ENCODE measurements around the gene A1CF.
"Not testable (repeated sequence)": the region's sequence is repeated elsewhere in the genome, so short reads cannot be mapped to it uniquely, and the experiment has no call there.

The A1CF gene, protein sequence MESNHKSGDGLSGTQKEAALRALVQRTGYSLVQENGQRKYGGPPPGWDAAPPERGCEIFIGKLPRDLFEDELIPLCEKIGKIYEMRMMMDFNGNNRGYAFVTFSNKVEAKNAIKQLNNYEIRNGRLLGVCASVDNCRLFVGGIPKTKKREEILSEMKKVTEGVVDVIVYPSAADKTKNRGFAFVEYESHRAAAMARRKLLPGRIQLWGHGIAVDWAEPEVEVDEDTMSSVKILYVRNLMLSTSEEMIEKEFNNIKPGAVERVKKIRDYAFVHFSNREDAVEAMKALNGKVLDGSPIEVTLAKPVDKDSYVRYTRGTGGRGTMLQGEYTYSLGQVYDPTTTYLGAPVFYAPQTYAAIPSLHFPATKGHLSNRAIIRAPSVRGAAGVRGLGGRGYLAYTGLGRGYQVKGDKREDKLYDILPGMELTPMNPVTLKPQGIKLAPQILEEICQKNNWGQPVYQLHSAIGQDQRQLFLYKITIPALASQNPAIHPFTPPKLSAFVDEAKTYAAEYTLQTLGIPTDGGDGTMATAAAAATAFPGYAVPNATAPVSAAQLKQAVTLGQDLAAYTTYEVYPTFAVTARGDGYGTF

DNA sequence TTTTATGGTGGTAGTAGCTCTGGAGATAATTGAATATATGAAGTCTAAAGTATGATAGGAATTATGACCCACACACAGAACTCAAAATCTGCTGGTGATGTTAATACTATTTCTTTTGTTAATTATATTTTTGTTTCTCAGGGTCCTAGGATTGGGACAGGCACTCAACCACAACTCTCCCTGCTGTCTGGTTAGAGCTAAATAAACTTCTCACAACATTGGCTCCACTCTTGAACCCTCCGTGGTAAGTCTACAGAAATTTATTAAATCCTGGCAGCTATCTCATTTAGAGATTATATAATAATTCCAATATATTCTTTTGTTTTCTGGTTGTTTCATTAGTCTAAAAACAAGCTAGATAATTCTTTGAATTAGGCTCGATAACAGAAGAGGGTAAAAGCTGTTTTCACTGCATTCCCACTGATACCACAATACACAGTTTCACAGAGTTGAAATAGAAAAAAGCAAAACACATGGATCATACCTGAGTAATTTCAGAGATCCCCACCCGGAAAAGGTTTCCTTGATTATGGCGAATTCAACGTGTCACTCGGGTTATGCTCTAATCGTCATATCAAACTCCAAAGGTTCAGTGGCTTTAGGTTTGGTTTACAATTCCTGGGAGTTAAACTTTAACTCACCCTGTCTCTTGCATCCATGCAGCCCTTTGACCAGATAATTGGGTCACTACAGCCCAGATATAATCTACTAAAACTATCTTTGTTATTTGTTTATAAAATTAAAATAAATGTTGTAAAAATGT is at the start of gene A1CF:
TSS of gene A1CF (minus strand) at position 531 of the 763 bp plus-strand sequence. CDS start 25,687 bp downstream, outside the sequence.
- Mint-ChIP-seq H3K27ac (no peak within 1 kb of the TSS), H3K27me3 (peaks cover 6% of the 10 kb centered on the region), H3K4me1 (no peaks in the 10 kb centered on the region), H3K4me3 (no peak within 1 kb of the TSS), H3K36me3 (ENCODE audit: low read depth) (no peaks in the 10 kb centered on the region), H3K9me3 (no peaks in the 10 kb centered on the region)
- DNase-seq (no peak), ATAC-seq (no peak)

DNA sequence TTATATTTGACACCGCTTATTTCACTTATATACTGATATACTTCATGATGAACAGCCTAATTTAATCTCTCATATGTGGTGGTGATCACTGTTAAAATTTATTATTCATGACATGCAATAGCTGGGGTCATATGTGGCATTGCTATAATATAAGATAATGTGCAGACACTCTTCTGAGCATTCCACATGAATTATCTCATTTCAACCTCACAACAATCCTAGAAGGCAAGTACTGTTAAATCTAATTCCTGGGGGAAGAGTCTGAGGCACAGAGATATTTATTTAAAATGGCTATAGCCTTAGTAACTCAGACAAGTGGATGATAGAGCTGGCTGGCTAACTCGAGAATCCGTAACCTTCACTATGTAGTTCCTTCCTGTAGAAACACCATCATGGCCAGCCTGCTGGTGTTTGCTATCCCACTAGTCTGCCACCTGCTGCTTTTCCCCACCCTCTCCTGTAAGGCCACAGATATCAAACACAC is 46.6 kb upstream of the A1CF start:
- peaks cover 7% of the 10 kb centered on the region for H3K27me3 Mint-ChIP-seq
- no peak for ATAC-seq
- no peak overlapping the region for H3K4me3 Mint-ChIP-seq

DNA sequence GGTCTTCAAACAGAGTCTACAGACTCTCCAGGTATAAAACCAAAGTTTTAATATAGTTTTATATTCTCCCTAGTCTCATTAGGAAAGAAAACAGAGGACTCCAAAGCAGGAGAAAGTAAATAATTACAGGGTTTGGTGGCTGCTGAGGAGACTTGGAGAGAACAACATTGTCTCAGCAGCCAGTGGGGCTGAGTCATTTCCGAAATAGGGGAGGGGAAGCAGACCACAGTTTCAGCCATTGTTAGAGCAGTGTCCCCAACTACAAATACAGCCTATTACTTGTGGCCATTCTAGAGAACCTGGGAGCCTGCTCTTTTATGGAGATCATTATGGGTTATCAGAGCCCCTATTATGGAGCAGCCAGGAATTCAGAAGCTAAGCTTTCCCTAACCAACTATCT is 44.2 kb upstream of the A1CF start:
- Mint-ChIP-seq H3K4me3 (no peak overlapping the region), H3K9me3 (no peaks in the 10 kb centered on the region), H3K27ac (no peak overlapping the region), H3K4me1 (no peaks in the 10 kb centered on the region), H3K36me3 (ENCODE audit: low read depth) (no peaks in the 10 kb centered on the region), H3K27me3 (peaks cover 7% of the 10 kb centered on the region)
- DNase-seq (no peak), ATAC-seq (no peak)

More for the DNA sequence above, 46.6 kb upstream of the A1CF start:
- Mint-ChIP-seq H3K36me3 (ENCODE audit: low read depth) (no peaks in the 10 kb centered on the region), H3K27ac (no peak overlapping the region), H3K9me3 (no peaks in the 10 kb centered on the region), H3K4me1 (no peaks in the 10 kb centered on the region)
- DNase-seq: no peak

DNA sequence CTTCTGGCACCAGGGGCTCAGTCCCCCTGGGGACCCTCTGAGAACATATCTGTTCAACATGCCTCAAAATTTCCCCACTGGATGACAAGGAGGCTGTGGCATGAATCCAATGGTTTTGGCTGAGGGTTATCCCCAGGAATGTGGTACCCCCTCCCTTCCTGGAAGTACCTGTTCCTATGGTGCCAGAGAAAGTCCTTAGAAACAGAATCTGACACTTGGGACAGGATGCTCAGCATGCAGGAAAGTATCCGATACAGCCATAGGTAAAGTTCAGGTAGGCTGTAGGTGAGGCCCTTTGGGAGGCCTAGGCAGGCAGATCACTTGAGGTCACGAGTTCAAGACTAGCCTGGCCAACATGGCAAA is 42.7 kb upstream of the A1CF start:
- no peak for ATAC-seq

DNA sequence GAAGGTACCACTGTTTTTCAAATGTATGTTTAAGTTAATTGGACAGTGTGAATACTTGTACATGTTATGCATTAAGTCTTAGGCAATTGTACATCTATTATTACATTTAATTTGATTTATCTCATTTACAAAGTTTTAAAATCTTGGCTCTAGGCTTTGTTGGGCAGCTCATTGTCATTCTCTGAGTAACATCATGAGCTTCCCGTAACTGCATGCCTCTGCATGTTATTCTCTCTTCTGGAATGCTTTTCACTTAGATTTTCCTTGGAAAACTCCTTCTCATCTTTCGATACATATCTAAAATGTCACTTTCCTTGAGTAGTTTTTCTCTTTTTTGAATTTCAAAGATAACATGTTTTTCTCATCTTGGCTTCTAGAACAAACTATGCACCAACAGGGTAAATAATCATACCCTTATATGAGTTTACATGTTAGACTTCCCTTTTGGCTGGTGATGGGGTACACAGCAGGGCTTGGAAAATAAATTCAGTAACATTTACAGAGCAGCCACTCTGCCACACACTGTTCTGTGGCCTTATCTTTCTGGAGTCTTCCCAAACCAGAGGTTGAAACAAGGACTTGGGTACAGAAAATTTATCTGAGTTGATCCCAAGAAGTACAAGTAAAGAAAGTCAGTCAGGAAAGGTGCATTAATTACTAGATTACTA is 42.2 kb upstream of the A1CF start:
- H3K9me3 Mint-ChIP-seq: peaks cover 8% of the 10 kb centered on the region
- H3K27ac Mint-ChIP-seq: no peak overlapping the region
- ATAC-seq (no peak), DNase-seq (no peak)
- peaks cover 1% of the 10 kb centered on the region for H3K36me3 Mint-ChIP-seq (ENCODE audit: low read depth)
- H3K4me1 Mint-ChIP-seq: no peaks in the 10 kb centered on the region
- peaks cover 9% of the 10 kb centered on the region for H3K27me3 Mint-ChIP-seq
- no peak overlapping the region for H3K4me3 Mint-ChIP-seq

More for the DNA sequence above, 42.7 kb upstream of the A1CF start:
- no peak overlapping the region for H3K4me3 Mint-ChIP-seq
- H3K36me3 Mint-ChIP-seq (ENCODE audit: low read depth): peaks cover 1% of the 10 kb centered on the region
- H3K9me3 Mint-ChIP-seq: peaks cover 6% of the 10 kb centered on the region
- no peak for DNase-seq
- H3K27me3 Mint-ChIP-seq: peaks cover 9% of the 10 kb centered on the region
- no peak overlapping the region for H3K27ac Mint-ChIP-seq
- no peaks in the 10 kb centered on the region for H3K4me1 Mint-ChIP-seq

DNA sequence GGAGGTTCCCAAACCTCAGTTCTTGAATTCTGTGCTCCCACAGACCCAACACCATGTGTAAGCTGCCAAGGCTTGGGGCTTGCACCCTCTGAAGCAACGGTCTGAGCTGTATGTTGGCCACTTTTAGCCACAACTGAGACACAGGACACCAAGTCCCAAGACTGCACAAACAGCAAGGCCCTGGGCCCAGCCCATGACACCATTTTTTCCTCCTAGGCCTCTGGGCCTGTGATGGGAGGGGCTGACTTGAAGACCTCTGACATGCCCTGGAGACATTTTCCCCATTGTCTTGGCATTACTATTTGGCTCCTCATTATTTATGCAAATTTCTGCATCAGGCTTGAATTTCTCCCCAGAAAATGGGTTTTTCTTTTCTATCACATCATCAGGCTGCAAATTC is 38.0 kb upstream of the A1CF start:
- not testable (repeated sequence) for DNase-seq; H3K4me1 Mint-ChIP-seq; H3K27me3 Mint-ChIP-seq; H3K27ac Mint-ChIP-seq; ATAC-seq; H3K4me3 Mint-ChIP-seq; H3K36me3 Mint-ChIP-seq (ENCODE audit: low read depth)
- peaks cover 15% of the 10 kb centered on the region for H3K9me3 Mint-ChIP-seq

DNA sequence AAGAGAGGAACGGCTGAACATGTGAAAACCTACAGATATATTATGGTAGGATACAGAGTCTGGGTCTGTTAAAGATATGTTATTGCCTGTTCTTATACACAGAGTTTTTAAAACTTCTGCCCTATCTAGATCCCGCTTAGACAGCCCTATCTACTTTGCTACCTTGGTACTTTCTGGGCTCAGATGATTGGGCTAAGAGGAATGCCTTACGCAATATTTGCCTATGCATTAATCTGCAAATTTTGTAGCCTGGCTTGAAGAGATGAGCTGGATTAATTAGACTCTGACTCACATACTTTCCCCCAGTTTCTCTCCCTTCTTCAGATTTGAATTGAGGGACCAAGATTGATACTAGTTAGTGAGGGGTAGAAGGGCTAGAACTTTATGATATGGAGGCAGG is 33.6 kb upstream of the A1CF start:
- Mint-ChIP-seq H3K4me3 (no peak overlapping the region), H3K36me3 (ENCODE audit: low read depth) (peaks cover 1% of the 10 kb centered on the region), H3K27ac (no peak overlapping the region), H3K27me3 (peaks cover 2% of the 10 kb centered on the region), H3K4me1 (no peaks in the 10 kb centered on the region), H3K9me3 (peaks cover 12% of the 10 kb centered on the region)
- DNase-seq: no peak
- no peak for ATAC-seq

DNA sequence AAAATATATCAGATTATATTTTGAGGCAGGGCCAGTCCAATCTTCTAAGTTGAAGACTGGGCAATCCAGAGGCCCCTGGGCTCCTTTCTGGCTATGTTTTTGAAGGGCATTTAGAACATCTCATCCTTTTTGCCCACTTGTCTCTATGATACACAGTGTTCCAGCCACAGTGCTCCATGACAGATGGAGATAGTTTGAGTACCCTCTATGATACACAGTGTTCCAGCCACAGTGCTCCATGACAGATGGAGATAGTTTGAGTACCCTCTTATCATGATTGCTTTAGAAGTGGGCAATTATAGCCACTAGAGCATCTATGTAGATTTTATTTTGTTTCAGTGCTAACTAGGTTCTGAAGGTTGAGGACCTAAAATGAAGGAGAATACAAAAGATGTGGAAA is 33.1 kb upstream of the A1CF start:
- no peaks in the 10 kb centered on the region for H3K36me3 Mint-ChIP-seq (ENCODE audit: low read depth)
- no peak for ATAC-seq
- H3K4me3 Mint-ChIP-seq: no peak overlapping the region
- H3K27ac Mint-ChIP-seq: no peak overlapping the region
- no peaks in the 10 kb centered on the region for H3K27me3 Mint-ChIP-seq
- no peak for DNase-seq
- H3K4me1 Mint-ChIP-seq: no peaks in the 10 kb centered on the region
- H3K9me3 Mint-ChIP-seq: peaks cover 9% of the 10 kb centered on the region

DNA sequence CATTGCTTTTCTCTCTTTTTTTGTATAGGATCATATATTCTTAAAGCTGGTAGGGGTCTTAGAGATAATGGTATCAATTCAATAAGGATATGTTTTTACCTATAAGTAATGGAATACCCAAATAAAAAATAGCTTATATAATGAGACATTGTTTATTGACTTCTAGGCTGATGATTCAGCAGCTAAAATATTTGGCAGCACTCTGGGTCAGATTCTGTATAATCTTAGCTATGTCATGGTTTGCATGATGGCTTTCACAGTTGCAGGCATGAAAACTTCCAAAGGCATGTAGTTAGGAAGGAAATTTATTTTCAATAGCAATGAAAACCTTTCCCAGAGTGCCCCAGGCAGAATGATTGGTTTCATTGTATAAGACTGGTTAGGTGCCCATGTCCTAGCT is 32.1 kb upstream of the A1CF start:
- no peaks in the 10 kb centered on the region for H3K4me1 Mint-ChIP-seq
- no peak overlapping the region for H3K27ac Mint-ChIP-seq
- no peaks in the 10 kb centered on the region for H3K27me3 Mint-ChIP-seq
- H3K4me3 Mint-ChIP-seq: no peak overlapping the region
- no peak for ATAC-seq
- no peaks in the 10 kb centered on the region for H3K36me3 Mint-ChIP-seq (ENCODE audit: low read depth)
- no peak for DNase-seq
- peaks cover 6% of the 10 kb centered on the region for H3K9me3 Mint-ChIP-seq

DNA sequence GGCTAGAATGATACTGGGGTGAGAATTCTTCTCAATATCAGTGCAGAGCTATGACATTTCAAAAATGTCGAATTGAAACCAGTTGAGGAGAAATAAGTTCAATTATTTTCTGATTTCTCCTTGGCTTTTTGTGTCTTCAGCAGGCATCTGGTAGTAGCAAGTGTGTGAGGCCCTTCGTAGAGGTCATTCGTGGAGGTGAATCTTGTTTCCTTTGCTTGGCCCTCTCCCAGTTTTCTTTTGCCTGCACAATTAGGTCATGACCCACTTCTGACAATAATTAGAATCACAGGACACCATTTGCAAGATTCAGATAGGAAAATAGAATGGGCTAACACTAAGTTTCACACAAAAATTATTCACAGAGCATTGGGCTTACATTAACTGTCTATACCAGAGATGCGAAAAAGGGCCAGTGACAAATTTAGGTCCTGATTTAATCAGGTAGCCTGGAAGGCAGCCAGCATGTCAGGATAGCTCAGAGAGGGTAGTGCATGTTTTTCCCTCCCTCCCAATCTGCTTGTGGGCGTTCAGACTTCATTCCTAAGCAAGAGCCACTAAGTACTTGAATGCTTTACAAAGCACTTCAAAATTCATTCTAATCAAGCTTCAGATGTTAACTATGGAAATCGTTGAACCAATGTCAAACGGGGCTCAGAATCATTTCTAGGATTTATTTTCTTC is 24.0 kb upstream of the A1CF start:
- no peak for ATAC-seq

DNA sequence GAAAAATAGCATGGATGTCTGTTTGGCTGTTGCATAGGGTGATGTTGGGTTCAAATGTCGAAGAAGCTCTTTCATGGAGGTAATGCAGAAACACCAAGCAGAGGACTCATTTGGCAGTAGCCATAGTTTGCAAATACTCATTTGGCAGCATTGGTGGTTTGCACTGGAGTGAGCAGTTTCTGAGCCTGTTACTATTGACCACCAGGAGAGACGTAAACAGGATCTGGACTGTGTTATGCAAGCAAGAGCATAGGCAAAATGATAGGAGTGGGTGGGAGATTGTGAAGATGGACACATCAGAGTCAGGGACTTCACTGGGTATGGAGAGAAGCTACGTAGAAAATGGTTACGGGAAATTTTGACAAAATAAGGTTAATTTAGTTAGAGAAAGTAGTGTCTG is 22.9 kb upstream of the A1CF start:
- Mint-ChIP-seq H3K4me3 (no peak overlapping the region), H3K27me3 (no peaks in the 10 kb centered on the region), H3K27ac (no peak overlapping the region), H3K9me3 (no peaks in the 10 kb centered on the region), H3K36me3 (ENCODE audit: low read depth) (no peaks in the 10 kb centered on the region), H3K4me1 (no peaks in the 10 kb centered on the region)
- DNase-seq: no peak
- ATAC-seq: no peak

More for the DNA sequence above, 24.0 kb upstream of the A1CF start:
- Mint-ChIP-seq H3K4me1 (no peaks in the 10 kb centered on the region), H3K4me3 (no peak overlapping the region), H3K27me3 (no peaks in the 10 kb centered on the region), H3K27ac (no peak overlapping the region), H3K36me3 (ENCODE audit: low read depth) (no peaks in the 10 kb centered on the region), H3K9me3 (no peaks in the 10 kb centered on the region)
- DNase-seq: no peak

DNA sequence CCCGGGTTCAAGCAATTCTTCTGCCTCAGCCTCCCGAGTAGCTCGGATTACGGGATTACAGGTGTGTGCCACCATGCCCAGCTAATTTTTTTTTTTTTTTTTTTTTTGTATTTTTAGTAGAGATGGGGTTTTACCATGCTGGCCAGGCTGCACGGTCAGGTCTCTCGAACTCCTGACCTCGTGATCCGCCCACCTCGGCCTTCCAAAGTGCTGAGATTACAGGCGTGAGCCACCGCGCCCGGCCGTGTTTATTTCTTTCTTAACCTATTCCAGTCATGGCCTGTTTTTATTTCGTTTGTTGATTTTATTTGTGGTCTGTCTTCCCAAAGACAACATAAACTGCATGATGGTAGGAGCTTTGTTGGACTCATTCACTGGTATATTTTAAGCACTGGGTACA is 20.4 kb upstream of the A1CF start:
- H3K9me3 Mint-ChIP-seq; H3K27me3 Mint-ChIP-seq; DNase-seq; H3K27ac Mint-ChIP-seq; H3K4me3 Mint-ChIP-seq; H3K4me1 Mint-ChIP-seq; H3K36me3 Mint-ChIP-seq (ENCODE audit: low read depth); ATAC-seq: not testable (repeated sequence)

DNA sequence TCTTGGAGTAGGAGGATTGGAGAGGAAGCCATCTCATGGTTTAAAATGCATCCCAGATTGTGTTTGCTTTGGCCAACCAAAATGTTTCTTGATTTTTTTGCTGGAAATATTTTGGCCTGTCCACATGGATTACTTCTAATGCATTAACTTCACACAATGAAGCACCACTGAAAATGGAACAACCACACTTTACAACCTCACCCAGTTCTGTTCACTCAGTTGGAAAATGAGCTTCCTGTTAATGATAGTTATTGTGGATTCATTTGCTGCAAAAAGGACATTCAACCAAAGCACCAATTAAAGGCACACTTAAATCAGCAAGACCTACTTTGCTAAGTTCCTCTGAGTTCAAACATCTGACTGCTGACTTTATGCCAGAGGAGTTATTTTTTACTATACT is 11.3 kb upstream of the A1CF start:
- Mint-ChIP-seq H3K4me3 (no peak overlapping the region), H3K4me1 (no peaks in the 10 kb centered on the region), H3K27ac (no peak overlapping the region), H3K27me3 (peaks cover 2% of the 10 kb centered on the region), H3K9me3 (no peaks in the 10 kb centered on the region), H3K36me3 (ENCODE audit: low read depth) (no peaks in the 10 kb centered on the region)
- ATAC-seq: no peak
- DNase-seq: no peak

DNA sequence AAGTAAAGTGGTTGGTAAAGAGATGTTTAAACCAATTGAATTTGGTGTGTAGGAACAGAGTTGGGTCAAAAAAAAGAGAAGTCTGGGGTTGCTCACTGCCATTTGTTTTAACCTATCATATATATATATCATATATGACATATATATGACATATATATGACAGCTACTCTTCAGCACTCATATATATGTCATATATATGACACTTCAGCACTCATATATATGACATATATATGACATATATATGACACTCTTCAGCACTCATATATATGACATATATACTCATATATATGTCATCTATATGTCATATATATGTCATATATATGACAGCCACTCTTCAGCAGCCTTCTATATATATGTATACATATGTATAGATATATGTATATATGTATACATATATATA is 8.9 kb upstream of the A1CF start:
- H3K4me1 Mint-ChIP-seq: no peaks in the 10 kb centered on the region
- H3K27ac Mint-ChIP-seq: no peak overlapping the region
- no peaks in the 10 kb centered on the region for H3K36me3 Mint-ChIP-seq (ENCODE audit: low read depth)
- H3K4me3 Mint-ChIP-seq: no peak overlapping the region
- ATAC-seq (no peak), DNase-seq (no peak)
- no peaks in the 10 kb centered on the region for H3K9me3 Mint-ChIP-seq
- peaks cover 3% of the 10 kb centered on the region for H3K27me3 Mint-ChIP-seq

All from activated naive CD8-positive, alpha-beta T cell treated with anti-CD3 and anti-CD28 coated beads, Interleukin-2, amount 50 U/mL, for 24 hours (primary cell).